ENCODE measurements around the gene LYZL1. TPM values are rescaled to one million over a fixed set of nuclear protein-coding genes. Genes with fewer than 3 reads are reported as not detected.

LYZL1 gene
- total and polyA plus RNA-seq, 2 of the 8 experiments (the other 6 are each of a cell fraction or from before 2014, with no cell fraction given): not detected

- H4K20me1 ChIP-seq (replicated peaks in 1 of 2; ENCODE audit: control insufficient read depth in 1 of 2, insufficient read depth in 2 of 2, low read length in 2 of 2): no peaks in the 10 kb centered on the region
- peaks cover 2 to 3% (median 2%) of the 10 kb centered on the region in 4 experiments; a peak in 5 of 7 replicates for H3K4me1 ChIP-seq (replicated peaks in 1 of 4; ENCODE audit: control insufficient read depth in 3 of 4, insufficient read depth in 4 of 4, low read length in 3 of 4)
- no peaks in the 10 kb centered on the region for H3K9me3 ChIP-seq (ENCODE audit: insufficient read depth in 2 of 2, low read depth in 1 of 2, low read length in 1 of 2)
- H4K91ac ChIP-seq (replicated peaks; ENCODE audit: insufficient read length, low read length): no peak overlapping the region
- H3K4me2 ChIP-seq (ENCODE audit: insufficient read depth in 1 of 2, low read depth in 2 of 2, low read length in 2 of 2): no peak overlapping the region
- no peak overlapping the region for H3K18ac ChIP-seq (ENCODE audit: extremely low read depth, low read length)
- no peak overlapping the region for H2AFZ ChIP-seq (ENCODE audit: low read length)
- WGBS, 2 experiments (ENCODE audit: extremely low coverage in 1 of 2, insufficient coverage in 1 of 2, insufficient read length in 1 of 2, insufficient replicate concordance in 2 of 2, low coverage in 1 of 2, low lambda C conversion rate in 2 of 2, missing lambda C conversion rate in 1 of 2): 94% methylated on average over 6 of the region's 6 CpGs; no CpG with 5 or more reads in 1 of the 2 experiments
- H2BK15ac ChIP-seq (ENCODE audit: low read length): no peak overlapping the region
- H2BK120ac ChIP-seq (replicated peaks; ENCODE audit: low read depth, low read length): no peak overlapping the region
- H3K4ac ChIP-seq (replicated peaks; ENCODE audit: insufficient read length, low read depth, low read length): no peak overlapping the region
- no peak overlapping the region for H3K27ac ChIP-seq (ENCODE audit: low read depth, low read length)
- H3K9ac ChIP-seq (replicated peaks in 1 of 4; ENCODE audit: extremely low read depth in 1 of 4, low read depth in 3 of 4, low read length in 3 of 4): no peak overlapping the region
- FAIRE-seq (no peak), DNase-seq (ENCODE audit: low read depth in 1 of 2, low spot score in 2 of 2) (no peak)
- H2BK12ac ChIP-seq (ENCODE audit: low read depth, low read length): no peak overlapping the region
- H3K79me2 ChIP-seq (ENCODE audit: control insufficient read depth in 1 of 2, insufficient read depth in 2 of 2, low read length in 2 of 2): no peaks in the 10 kb centered on the region
- H3K79me1 ChIP-seq (ENCODE audit: low read depth, low read length): no peaks in the 10 kb centered on the region
- POLR2A ChIA-PET (ENCODE audit: partially characterized antibody): interaction anchor here (0.6 kb wide), 1 partner anchor 644 kb away, joined by 4 read pairs; no protein-coding TSS in a partner anchor
- no peaks in the 10 kb centered on the region for H3K23me2 ChIP-seq (ENCODE audit: low read depth, low read length)
- no peak overlapping the region for H4K5ac ChIP-seq (ENCODE audit: insufficient read length, low read depth, low read length)
- H3K4me3 ChIP-seq (ENCODE audit: extremely low read depth in 1 of 4, insufficient read depth in 2 of 4, low read depth in 3 of 4, low read length in 4 of 4): no peak overlapping the region
- no peak overlapping the region for H4K8ac ChIP-seq (ENCODE audit: extremely low read depth, insufficient read depth, low read length)
- H3K14ac ChIP-seq (ENCODE audit: insufficient read length): no peak overlapping the region
- no peak overlapping the region for H2AK5ac ChIP-seq (ENCODE audit: low read depth, low read length)
- H3K56ac ChIP-seq (replicated peaks; ENCODE audit: insufficient read length, low read depth, low read length): no peak overlapping the region
- peaks cover 0 to 2% (median 0%) of the 10 kb centered on the region in 4 experiments; a peak in 1 of 8 replicates for H3K36me3 ChIP-seq (ENCODE audit: control insufficient read depth in 2 of 4, insufficient read depth in 4 of 4, low read length in 3 of 4)
- CTCF ChIA-PET (ENCODE audit: partially characterized antibody): interaction anchor here (1.0 kb wide), 1 partner anchor 14 kb away, joined by 3 read pairs; no protein-coding TSS in a partner anchor
- H3K23ac ChIP-seq (ENCODE audit: insufficient read length): no peak overlapping the region
- H2BK20ac ChIP-seq (ENCODE audit: low read length): no peak overlapping the region
- no peaks in the 10 kb centered on the region for H3K27me3 ChIP-seq (replicated peaks in 1 of 4; ENCODE audit: control insufficient read depth in 3 of 4, extremely low read depth in 1 of 4, insufficient read depth in 3 of 4, low read length in 3 of 4)
- H2BK5ac ChIP-seq (ENCODE audit: low read depth, low read length): no peak overlapping the region
- TF ChIP-seq PHF8 (conservative IDR thresholded peaks at IDR 0.05; ENCODE audit: low read depth, low read length) (no peak), RNF2 (IDR thresholded peaks at IDR 0.05; ENCODE audit: borderline replicate concordance, low read depth, low read length, missing control alignments, poor library complexity, severe bottlenecking) (no peak), POU5F1 (IDR thresholded peaks at IDR 0.05; ENCODE audit: low read depth, low read length) (no peak), CTCF (IDR thresholded peaks at IDR 0.05; ENCODE audit: control extremely low read depth in 1 of 3, insufficient read depth in 1 of 3, low read depth in 1 of 3, low read length in 3 of 3) (no peak), EGR1 (IDR thresholded peaks at IDR 0.05; ENCODE audit: borderline replicate concordance, low read depth, low read length) (no peak), NRF1 (IDR thresholded peaks at IDR 0.05; ENCODE audit: low read depth, low read length) (no peak), KDM1A (IDR thresholded peaks at IDR 0.05; ENCODE audit: borderline replicate concordance, low read length) (no peak), BACH1 (IDR thresholded peaks at IDR 0.05; ENCODE audit: low read length) (no peak), RBBP5 (IDR thresholded peaks at IDR 0.05; ENCODE audit: borderline replicate concordance, low read depth, low read length) (no peak), CBX8 (IDR thresholded peaks at IDR 0.05; ENCODE audit: borderline replicate concordance, low read depth, low read length) (no peak), RAD21 (IDR thresholded peaks at IDR 0.05 in 1 of 2, conservative IDR thresholded peaks at IDR 0.05 in 1 of 2; ENCODE audit: low read depth in 2 of 2, low read length in 2 of 2) (no peak)
Measured at GRCh38 chr10:29268011-29268410, 20.9 kb upstream of the LYZL1 start.

Measured in H1 (cell line).